IMR-90 (cell line): ENCODE data around the gene PAQR7. TPM values are rescaled to one million over a fixed set of nuclear protein-coding genes. Genes with fewer than 3 reads are reported as not detected.

Experiments
- ATAC-seq: fragments of 200-7000 bp; cut with Tn5 transposase; 2 replicates; pipeline ENCODE4 v1.9.1; 2020; ENCODE audit warnings: low read depth, mild to moderate bottlenecking, moderate library complexity
- BruUV-seq: library from RNA; stranded (reverse); fragments of 400-500 nt; replicated peaks from 2 replicates; lab custom pipeline; 2021; lab: Mats Ljungman, UMichigan
- CTCF ChIA-PET: fragments of 300-600 bp; formaldehyde crosslinking; extraction: SDS; loops from one replicate; lab custom pipeline; 2021; ENCODE audit warnings: antibody characterized with exemption; lab: Yijun Ruan, JAX
- POLR2A ChIA-PET: fragments of 300-600 bp; sonication (Branson Sonifier 250); formaldehyde crosslinking; loops from one replicate; lab custom pipeline; 2022; ENCODE audit warnings: antibody characterized with exemption; ENCODE audit not compliant: unreplicated experiment; lab: Charles Lee
- DNase-seq: peaks from one replicate; pipeline ENCODE4 v3.0.0; 2013
- H2AFZ ChIP-seq: replicated peaks from 2 replicates; pipeline ENCODE3; 2013; ENCODE audit warnings: low read length, mild to moderate bottlenecking; ENCODE audit not compliant: poor library complexity
- H2AK5ac ChIP-seq: 2 replicates; pipeline ENCODE4 v1.6.1; 2013; ENCODE audit warnings: low read depth, low read length, inconsistent platforms
- H2AK9ac ChIP-seq: replicated peaks from 2 replicates; pipeline ENCODE3; 2013; ENCODE audit warnings: mild to moderate bottlenecking, low read depth, low read length, moderate library complexity; ENCODE audit not compliant: poor library complexity
- H2BK120ac ChIP-seq: 2 replicates; pipeline ENCODE4 v1.6.1; 2013; ENCODE audit warnings: low read depth, low read length, inconsistent platforms
- H2BK15ac ChIP-seq: 3 replicates; pipeline ENCODE4 v1.6.1; 2013; ENCODE audit warnings: low read depth, low read length, inconsistent platforms
- H2BK20ac ChIP-seq: 2 replicates; pipeline ENCODE4 v1.6.1; 2013; ENCODE audit warnings: low read depth, mild to moderate bottlenecking, inconsistent platforms, low read length, moderate library complexity
- H2BK5ac ChIP-seq: 2 replicates; pipeline ENCODE4 v1.6.1; 2013; ENCODE audit warnings: mild to moderate bottlenecking, low read depth, low read length, inconsistent platforms; ENCODE audit not compliant: poor library complexity, severe bottlenecking
- H3K14ac ChIP-seq: replicated peaks from 2 replicates; pipeline ENCODE4 v1.6.1; 2013; ENCODE audit warnings: low read depth, low read length, inconsistent platforms
- H3K18ac ChIP-seq: 2 replicates; pipeline ENCODE4 v1.6.1; 2013; ENCODE audit warnings: low read depth, low read length, control low read depth
- H3K23ac ChIP-seq: 2 replicates; pipeline ENCODE4 v1.6.1; 2013; ENCODE audit warnings: low read depth, low read length, inconsistent platforms
- H3K27ac ChIP-seq: 2 replicates; pipeline ENCODE4 v1.5.1; 2013; ENCODE audit warnings: mild to moderate bottlenecking, control low read depth, low read length; ENCODE audit not compliant: insufficient read depth
- H3K27me3 ChIP-seq: 2 replicates; pipeline ENCODE4 v1.6.1; 2013; ENCODE audit warnings: low read length; ENCODE audit not compliant: control insufficient read depth, insufficient read depth
- H3K36me3 ChIP-seq: 2 replicates; pipeline ENCODE4 v1.6.1; 2013; ENCODE audit warnings: low read length, mixed read lengths; ENCODE audit not compliant: control insufficient read depth, insufficient read depth
- H3K4ac ChIP-seq: 2 replicates; pipeline ENCODE4 v1.6.1; 2013; ENCODE audit warnings: low read depth, low read length, inconsistent platforms
- H3K4me1 ChIP-seq: 2 replicates; pipeline ENCODE4 v1.6.1; 2013; ENCODE audit warnings: low read length, mixed read lengths; ENCODE audit not compliant: control insufficient read depth, insufficient read depth
- H3K4me2 ChIP-seq: 2 replicates; pipeline ENCODE4 v1.6.1; 2013; ENCODE audit warnings: low read depth, mild to moderate bottlenecking, control low read depth, low read length, moderate library complexity
- H3K4me3 ChIP-seq: 2 replicates; pipeline ENCODE4 v1.5.1; 2013; ENCODE audit warnings: low read depth, mild to moderate bottlenecking, control low read depth, low read length, moderate library complexity; ENCODE audit not compliant: insufficient read depth
- H3K56ac ChIP-seq: 2 replicates; pipeline ENCODE4 v1.6.1; 2013; ENCODE audit warnings: low read length, inconsistent platforms; ENCODE audit not compliant: insufficient read depth; ENCODE audit errors: extremely low read depth
- H3K79me1 ChIP-seq, 2 experiments: 2 replicates each; pipeline ENCODE4 v1.6.1; 2013; ENCODE audit warnings: low read length in 2 of 2, inconsistent platforms in 1 of 2, low read depth in 1 of 2
- H3K9ac ChIP-seq: 2 replicates; pipeline ENCODE4 v1.6.1; 2013; ENCODE audit warnings: low read depth, low read length, control low read depth
- H3K9me1 ChIP-seq: 2 replicates; pipeline ENCODE4 v1.6.1; 2013; ENCODE audit warnings: low read length, inconsistent platforms; ENCODE audit not compliant: insufficient read depth
- H3K9me3 ChIP-seq: 2 replicates; pipeline ENCODE4 v1.6.1; 2013; ENCODE audit warnings: low read length; ENCODE audit not compliant: control insufficient read depth, insufficient read depth
- H4K20me1 ChIP-seq: 2 replicates; pipeline ENCODE4 v1.6.1; 2013; ENCODE audit warnings: low read length, inconsistent platforms; ENCODE audit not compliant: insufficient read depth
- H4K5ac ChIP-seq: 2 replicates; pipeline ENCODE4 v1.6.1; 2013; ENCODE audit warnings: mild to moderate bottlenecking, low read depth, low read length, control low read depth
- H4K8ac ChIP-seq, 2 experiments: 2 replicates each; pipeline ENCODE4 v1.6.1; 2013; ENCODE audit warnings: low read depth in 2 of 2, low read length in 2 of 2, control low read depth in 1 of 2, inconsistent platforms in 1 of 2
- H4K91ac ChIP-seq: 2 replicates; pipeline ENCODE4 v1.6.1; 2013; ENCODE audit warnings: low read depth, low read length, inconsistent platforms; ENCODE audit not compliant: insufficient read depth
- FOS ChIP-seq: fragments of 150-350 bp; IDR thresholded peaks from 2 replicates; pipeline ENCODE4 v1.6.1; 2016; ENCODE audit warnings: low read depth, low read length
- MAZ ChIP-seq: IDR thresholded peaks from 2 replicates; pipeline ENCODE4 v1.6.1; 2012; ENCODE audit warnings: low read depth, mild to moderate bottlenecking, low read length, improper control_type of control experiment, moderate library complexity, borderline replicate concordance
- MXI1 ChIP-seq: IDR thresholded peaks from 2 replicates; pipeline ENCODE4 v1.6.1; 2012; ENCODE audit warnings: low read depth, mild to moderate bottlenecking, low read length, moderate library complexity, borderline replicate concordance
- POLR2A ChIP-seq: IDR thresholded peaks from 2 replicates; pipeline ENCODE4 v1.6.1; 2012; ENCODE audit warnings: mild to moderate bottlenecking, low read depth, low read length
- RCOR1 ChIP-seq: IDR thresholded peaks from 2 replicates; pipeline ENCODE4 v1.6.1; 2012; ENCODE audit warnings: mild to moderate bottlenecking, low read length, improper control_type of control experiment; ENCODE audit not compliant: insufficient replicate concordance
- RFX5 ChIP-seq: IDR thresholded peaks from 2 replicates; pipeline ENCODE4 v1.8.0; 2012; ENCODE audit warnings: low read depth, mild to moderate bottlenecking, low read length, moderate library complexity
- WGBS, 2 experiments: methylation state at CpG; one replicate each; pipeline versions ENCODE4 v1.1.5 to v1.1.7; 2013; ENCODE audit warnings: missing lambda C conversion rate in 2 of 2; ENCODE audit not compliant: insufficient read length in 1 of 2; ENCODE audit errors: extremely low coverage in 2 of 2; 5-methylcytosine and 5-hydroxymethylcytosine counted together
- dilution Hi-C: fragments of 300-500 bp; cut with HindIII; formaldehyde crosslinking; loops from one replicate; pipeline ENCODE4 v1.14.3; 2018; ENCODE audit warnings: low sequenced_read_pairs; ENCODE audit not compliant: unreplicated experiment
- in situ Hi-C: fragments of 300-500 bp; cut with MboI; formaldehyde crosslinking; loops from 3 replicates; pipeline ENCODE4 v1.14.3; 2019; ENCODE audit warnings: low sequenced_read_pairs, inconsistent platforms, mixed read lengths
- intact Hi-C: fragments of 100-400 bp; cut with micrococcal nuclease; formaldehyde crosslinking; loops from 2 replicates; pipeline ENCODE4 v1.10.0; 2022
- polyA plus RNA-seq, 3 experiments: library from polyadenylated mRNA; depleted of rRNA; stranded (reverse); fragments of >200 nt; gene quantifications; 2 replicates each; pipeline ENCODE4 v1.2.3, GENCODE V29; 2012; ENCODE audit warnings: low replicate concordance in 1 of 3
- total RNA-seq: library from RNA; depleted of rRNA; stranded (reverse); fragments of >200 nt; gene quantifications from 2 replicates; pipeline ENCODE4 v1.2.3, GENCODE V29; 2012

PAQR7 gene
- total and polyA plus RNA-seq, 2 of the 4 experiments (the other 2 are of a cell fraction) = 9.0 to 12.9 TPM

DNA sequence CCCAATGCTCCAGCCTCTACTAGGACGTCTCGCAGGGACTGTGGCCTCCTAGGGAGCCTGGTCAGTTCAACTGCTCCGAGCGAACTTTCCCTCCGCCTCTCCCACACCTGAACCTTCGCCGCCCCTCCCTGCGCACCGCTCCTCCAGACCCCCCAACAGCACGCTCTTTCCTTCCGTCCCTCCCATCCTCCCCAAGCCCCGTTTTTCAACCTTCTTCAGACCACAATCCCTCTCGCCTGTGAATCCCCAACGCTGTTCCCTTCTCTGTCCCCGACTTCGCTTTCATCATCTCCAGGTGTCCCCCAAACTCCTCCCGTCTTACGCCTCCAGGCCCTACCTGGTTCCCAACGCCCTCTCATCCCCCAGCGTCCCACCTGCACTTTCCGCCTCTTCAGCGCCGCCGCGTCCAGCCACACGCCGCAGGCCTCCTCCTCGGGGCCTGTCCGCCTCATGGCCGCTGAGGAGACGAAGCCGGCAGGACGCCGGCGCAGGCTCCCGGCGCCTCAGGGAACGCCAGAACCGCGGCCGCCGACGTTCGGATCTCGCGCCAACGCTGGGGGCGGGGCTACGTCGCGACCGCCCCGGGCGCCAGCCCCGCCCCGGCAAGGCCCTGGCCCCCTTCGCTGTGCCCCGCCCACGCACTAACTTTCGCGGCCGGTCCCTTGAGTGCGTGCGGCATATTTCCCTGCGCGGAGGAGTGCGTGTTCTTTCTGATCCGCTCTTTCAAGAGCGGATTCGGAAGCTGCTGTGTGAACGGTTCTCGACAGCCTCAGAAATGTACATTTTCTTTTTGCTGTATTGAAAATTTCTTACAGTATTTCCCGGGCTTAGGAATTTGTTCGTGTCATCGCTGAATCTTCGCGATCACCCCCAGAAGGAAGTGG is 16.4 kb downstream of the PAQR7 start, which contains the start of gene AUNIP:
AUNIP (minus strand) TSS at position 552 of the 884 bp plus-strand sequence; CDS start at position 452, 100 bp downstream.
- TF ChIP-seq MAZ (peak; percentile 86; the same call in 1 of the 2 replicates), POLR2A (peak; percentile 85), FOS (no peak), RFX5 (no peak), RCOR1 (no peak), MXI1 (peak; percentile 98)

More for the DNA sequence above, 16.4 kb downstream of the PAQR7 start, which contains the start of gene AUNIP:
- Histone ChIP-seq H3K36me3 (peaks cover 18% of the 10 kb centered on the region), H4K91ac (peak within 1 kb of the TSS; percentile 70), H2BK120ac (peak within 1 kb of the TSS; percentile 73), H2AFZ (peak within 1 kb of the TSS; percentile 98), H3K27me3 (no peaks in the 10 kb centered on the region), H3K56ac (peak within 1 kb of the TSS; percentile 81), H2BK20ac (peak within 1 kb of the TSS; percentile 43; the same call in 1 of the 2 replicates), H3K9ac (peak within 1 kb of the TSS; percentile 70), H4K20me1 (peaks cover 5% of the 10 kb centered on the region; the same call in 1 of the 2 replicates), H3K4ac (peak within 1 kb of the TSS; percentile 94), H3K9me1 (no peaks in the 10 kb centered on the region; the same call in 1 of the 2 replicates), H3K18ac (peak within 1 kb of the TSS; percentile 33; the same call in 1 of the 2 replicates), H3K4me2 (peak within 1 kb of the TSS; percentile 84), H3K4me1 (no peaks in the 10 kb centered on the region; the same call in 1 of the 2 replicates), H4K5ac (peak within 1 kb of the TSS; percentile 29; the same call in 1 of the 2 replicates), H2AK5ac (peak within 1 kb of the TSS; percentile 11; the same call in 1 of the 2 replicates), H2BK15ac (peak within 1 kb of the TSS; percentile 16; the same call in 1 of the 3 replicates), H3K79me1 (peaks cover 13 to 27% of the 10 kb centered on the region in 2 experiments), H3K9me3 (no peaks in the 10 kb centered on the region), H3K14ac (peak within 1 kb of the TSS; percentile 96), H4K8ac (peak within 1 kb of the TSS; percentile 71 to 76), H3K27ac (peak within 1 kb of the TSS; percentile 77), H2AK9ac (peak within 1 kb of the TSS; percentile 22), H2BK5ac (peak within 1 kb of the TSS; percentile 75), H3K4me3 (peak within 1 kb of the TSS; percentile 58), H3K23ac (peak within 1 kb of the TSS; percentile 87)
- in situ Hi-C loops = no loop called here
- ChIA-PET POLR2A (interaction anchor here (0.5 kb wide), 1 partner anchor 44 kb away, joined by 3 read pairs; no protein-coding TSS in a partner anchor), CTCF (interaction anchor here (0.6 kb wide), 1 partner anchor 20 kb away, joined by 9 read pairs; no protein-coding TSS in a partner anchor)
- intact Hi-C loops = no loop called here
- ATAC-seq (peak; percentile 98), DNase-seq (peak; percentile 85)
- WGBS, 2 experiments = 2% methylated on average over 51 of the region's 77 CpGs; no CpG with 5 or more reads in 1 of the 2 experiments
- dilution Hi-C loops = no loop called here
- BruUV-seq = no TSS peak
